H1 (cell line): Measurements from ENCODE around the gene PAQR7. TPM values are rescaled to one million over a fixed set of nuclear protein-coding genes. Genes with fewer than 3 reads are reported as not detected.

Experiments used
- CHD7 ChIP-seq: fragments of 300-600 bp; sonication (generic); IDR thresholded peaks from 2 replicates; pipeline ENCODE4 v1.7.1; 2012; ENCODE audit warnings: low read length, moderate library complexity, mild to moderate bottlenecking, inconsistent platforms; ENCODE audit not compliant: insufficient replicate concordance
- SIRT6 ChIP-seq: IDR thresholded peaks from one replicate; pipeline ENCODE4 v1.7.1; 2012; ENCODE audit warnings: low read length, inconsistent platforms
- polyA plus RNA-seq, 7 experiments: library from polyadenylated mRNA; depleted of rRNA in 3 of 7; stranded (reverse) in 5 of 7; unstranded in 2 of 7; fragments of >200 nt in 5 of 7; fragments of 200-250 nt in 2 of 7; gene quantifications; 1 replicate in 5 of 7; 2 replicates in 1 of 7; 4 replicates in 1 of 7; pipeline versions ENCODE4 v1.2.1 to v1.2.3, GENCODE V29; 2011 to 2013; ENCODE audit warnings: missing spikeins in 2 of 7, mixed read lengths in 2 of 7
- total RNA-seq: library from RNA; stranded (reverse); fragmentation: NEBNext Ultra II Directional; extraction: Animal tissue kit (Norgen Biotek cat#: 25700); gene quantifications from 2 replicates; pipeline ENCODE4 v1.2.1, GENCODE V29; 2021

PAQR7 gene
- total and polyA plus RNA-seq, 2 of the 8 experiments (the other 6 are each of a cell fraction or from before 2014, with no cell fraction given), result 7.3 to 7.4 TPM

- TF ChIP-seq CHD7 (no peak), SIRT6 (no peak)
Observed at GRCh38 chr1:25903986-25904385, 28.5 kb upstream of the PAQR7 start (continued).
